ENCODE data around the gene PRRC2B. TPM values are rescaled to one million over a fixed set of nuclear protein-coding genes. Genes with fewer than 3 reads are reported as not detected.
"Not testable (repeated sequence)": the region's sequence is repeated elsewhere in the genome, so short reads cannot be mapped to it uniquely, and the experiment has no call there.

The PRRC2B gene
- total RNA-seq, 1 donor from 2014 or later = 190 TPM

GRCh38 chr9:131546336-131547084 lies 152.6 kb downstream of the PRRC2B start:
- H3K27ac ChIP-seq = no peak overlapping the region
- intact Hi-C loops (cut with DNase I) = no loop called here
- peaks cover 13% of the 10 kb centered on the region for H3K4me1 ChIP-seq
- peak overlapping the region; percentile 45 for H3K4me3 ChIP-seq
- DNase-seq = no peak
- TF ChIP-seq, protein P1, sequence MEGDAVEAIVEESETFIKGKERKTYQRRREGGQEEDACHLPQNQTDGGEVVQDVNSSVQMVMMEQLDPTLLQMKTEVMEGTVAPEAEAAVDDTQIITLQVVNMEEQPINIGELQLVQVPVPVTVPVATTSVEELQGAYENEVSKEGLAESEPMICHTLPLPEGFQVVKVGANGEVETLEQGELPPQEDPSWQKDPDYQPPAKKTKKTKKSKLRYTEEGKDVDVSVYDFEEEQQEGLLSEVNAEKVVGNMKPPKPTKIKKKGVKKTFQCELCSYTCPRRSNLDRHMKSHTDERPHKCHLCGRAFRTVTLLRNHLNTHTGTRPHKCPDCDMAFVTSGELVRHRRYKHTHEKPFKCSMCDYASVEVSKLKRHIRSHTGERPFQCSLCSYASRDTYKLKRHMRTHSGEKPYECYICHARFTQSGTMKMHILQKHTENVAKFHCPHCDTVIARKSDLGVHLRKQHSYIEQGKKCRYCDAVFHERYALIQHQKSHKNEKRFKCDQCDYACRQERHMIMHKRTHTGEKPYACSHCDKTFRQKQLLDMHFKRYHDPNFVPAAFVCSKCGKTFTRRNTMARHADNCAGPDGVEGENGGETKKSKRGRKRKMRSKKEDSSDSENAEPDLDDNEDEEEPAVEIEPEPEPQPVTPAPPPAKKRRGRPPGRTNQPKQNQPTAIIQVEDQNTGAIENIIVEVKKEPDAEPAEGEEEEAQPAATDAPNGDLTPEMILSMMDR (IDR thresholded peaks at IDR 0.05) = no peak
- no peaks in the 10 kb centered on the region for H3K36me3 ChIP-seq
- ATAC-seq = peak; percentile 12
- H3K27me3 ChIP-seq = peaks cover 26% of the 10 kb centered on the region
- H3K9me3 ChIP-seq = peaks cover 7% of the 10 kb centered on the region

DNA sequence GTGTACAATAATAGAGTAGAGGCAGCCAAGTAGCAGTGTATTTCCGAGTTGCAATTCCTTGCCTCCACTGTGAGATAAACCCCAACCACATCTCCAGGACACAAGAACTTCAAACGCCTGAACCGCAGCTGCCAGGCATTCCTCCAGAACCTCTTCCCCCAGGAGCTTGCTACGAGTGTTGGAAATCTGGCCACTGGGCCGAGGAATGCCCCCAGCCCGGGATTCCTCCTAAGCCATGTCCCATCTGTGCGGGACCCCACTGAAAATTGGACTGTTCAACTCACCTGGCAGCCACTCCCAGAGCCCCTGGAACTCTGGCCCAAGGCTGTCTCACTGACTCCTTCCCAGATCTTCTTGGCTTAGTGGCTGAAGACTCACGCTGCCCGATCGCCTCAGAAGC lies 155.3 kb downstream of the PRRC2B start:
- H3K36me3 ChIP-seq; H3K27ac ChIP-seq; H3K9me3 ChIP-seq; intact Hi-C loops (cut with DNase I); H3K4me3 ChIP-seq; ATAC-seq; DNase-seq: not testable (repeated sequence)
- H3K4me1 ChIP-seq = peaks cover 13% of the 10 kb centered on the region
- peaks cover 26% of the 10 kb centered on the region for H3K27me3 ChIP-seq

Other genes starting within 250 kb of the PRRC2B start
- 14.8 TPM for gene FAM78A, start 117.6 kb upstream of the PRRC2B start, total RNA-seq
- gene PLPP7, start 104.4 kb upstream of the PRRC2B start, total RNA-seq = 1.5 TPM
- gene POMT1, start 108.8 kb downstream of the PRRC2B start, total RNA-seq = 25.2 TPM
- gene UCK1, start 137.2 kb downstream of the PRRC2B start, total RNA-seq = 27.9 TPM
- gene PRRT1B, start 151.4 kb downstream of the PRRC2B start, total RNA-seq = 3.9 TPM

All from upper lobe of right lung (tissue), 1 donor.